DOHH2 (cell line): ENCODE data around the gene STRIT1.

Experiments used
- H3F3A ChIP-seq: fragments of 200-600 bp; sonication (generic), shearing (Covaris generic); 2 replicates; pipeline ENCODE4 v1.6.0; 2016; ENCODE audit warnings: antibody characterized with exemption, mild to moderate bottlenecking; ENCODE audit not compliant: control insufficient read depth, insufficient read depth
- H3K27ac ChIP-seq: fragments of 200-600 bp; sonication (generic); 2 replicates; pipeline ENCODE4 v1.5.1; 2014; ENCODE audit warnings: low read depth, mild to moderate bottlenecking, low read length, moderate library complexity
- H3K27me3 ChIP-seq: fragments of 200-600 bp; sonication (generic); 2 replicates; pipeline ENCODE4 v1.6.1; 2014; ENCODE audit warnings: mild to moderate bottlenecking, low read length, mixed read lengths; ENCODE audit not compliant: control insufficient read depth
- H3K36me3 ChIP-seq: fragments of 200-600 bp; sonication (generic); 2 replicates; pipeline ENCODE4 v1.6.1; 2014; ENCODE audit warnings: mild to moderate bottlenecking, low read length, moderate library complexity, mixed read lengths; ENCODE audit not compliant: control insufficient read depth
- H3K4me1 ChIP-seq: fragments of 200-600 bp; sonication (generic); 2 replicates; pipeline ENCODE4 v1.6.1; 2014; ENCODE audit warnings: mild to moderate bottlenecking, low read length, mixed read lengths; ENCODE audit not compliant: control insufficient read depth
- H3K4me2 ChIP-seq: fragments of 200-600 bp; sonication (generic); 2 replicates; pipeline ENCODE4 v1.6.0; 2014; ENCODE audit warnings: mild to moderate bottlenecking, low read length, moderate library complexity
- H3K4me3 ChIP-seq: fragments of 200-600 bp; sonication (generic); 2 replicates; pipeline ENCODE4 v1.5.1; 2014; ENCODE audit warnings: mild to moderate bottlenecking, low read length, mixed read lengths
- H3K79me2 ChIP-seq: fragments of 200-600 bp; sonication (generic); 2 replicates; pipeline ENCODE4 v1.6.1; 2014; ENCODE audit warnings: mild to moderate bottlenecking, low read length, mixed read lengths; ENCODE audit not compliant: control insufficient read depth
- H3K9me2 ChIP-seq: fragments of 200-600 bp; sonication (generic); replicated peaks from 2 replicates; pipeline ENCODE4 v1.6.1; 2014; ENCODE audit warnings: mild to moderate bottlenecking, low read length, mixed read lengths; ENCODE audit not compliant: control insufficient read depth
- H3K9me3 ChIP-seq: fragments of 200-600 bp; sonication (generic); 2 replicates; pipeline ENCODE4 v1.6.1; 2014; ENCODE audit warnings: antibody characterized with exemption, low read length, mixed read lengths; ENCODE audit not compliant: control insufficient read depth, insufficient read depth
- H4K20me1 ChIP-seq: fragments of 200-600 bp; sonication (generic); 2 replicates; pipeline ENCODE4 v1.6.0; 2014; ENCODE audit warnings: low read depth, mild to moderate bottlenecking, antibody characterized with exemption, low read length, moderate library complexity; ENCODE audit not compliant: control insufficient read depth, insufficient read depth
- CTCF ChIP-seq: fragments of 200-600 bp; sonication (generic); IDR thresholded peaks from one replicate; pipeline ENCODE4 v1.5.1; 2014; ENCODE audit warnings: antibody characterized with exemption, mild to moderate bottlenecking, low read depth, low read length; ENCODE audit not compliant: poor library complexity, severe bottlenecking
- EZH2phosphoT487 ChIP-seq: fragments of 200-600 bp; sonication (generic); IDR thresholded peaks from 2 replicates; pipeline ENCODE4 v1.6.1; 2017; ENCODE audit warnings: borderline replicate concordance, mild to moderate bottlenecking, antibody characterized with exemption, low read length, moderate library complexity, mixed read lengths

The STRIT1 gene

GRCh38 chr3:155318740-155319139, 25.3 kb upstream of the STRIT1 start:
- H3K4me3 ChIP-seq, result no peak overlapping the region
- H3K27me3 ChIP-seq, result no peaks in the 10 kb centered on the region
- no peaks in the 10 kb centered on the region for H3F3A ChIP-seq
- no peak overlapping the region for H3K4me2 ChIP-seq
- no peaks in the 10 kb centered on the region for H4K20me1 ChIP-seq
- no peaks in the 10 kb centered on the region for H3K36me3 ChIP-seq
- TF ChIP-seq CTCF, result no peak
- TF ChIP-seq EZH2phosphoT487, result no peak
- H3K9me3 ChIP-seq, result no peaks in the 10 kb centered on the region
- H3K79me2 ChIP-seq, result no peaks in the 10 kb centered on the region
- H3K9me2 ChIP-seq, result no peaks in the 10 kb centered on the region
- peaks cover 23% of the 10 kb centered on the region for H3K4me1 ChIP-seq
- H3K27ac ChIP-seq, result no peak overlapping the region

GRCh38 chr3:155317211-155317610, 23.7 kb upstream of the STRIT1 start:
- Histone ChIP-seq H4K20me1 (no peaks in the 10 kb centered on the region), H3K9me2 (no peaks in the 10 kb centered on the region), H3K79me2 (no peaks in the 10 kb centered on the region), H3K4me1 (peaks cover 12% of the 10 kb centered on the region), H3K4me3 (no peak overlapping the region), H3K36me3 (no peaks in the 10 kb centered on the region), H3F3A (no peaks in the 10 kb centered on the region), H3K9me3 (no peaks in the 10 kb centered on the region), H3K4me2 (no peak overlapping the region), H3K27me3 (no peaks in the 10 kb centered on the region), H3K27ac (no peak overlapping the region)
- TF ChIP-seq EZH2phosphoT487 (no peak), CTCF (no peak)

- no peaks in the 10 kb centered on the region for H4K20me1 ChIP-seq
- no peak overlapping the region for H3K4me2 ChIP-seq
- no peaks in the 10 kb centered on the region for H3K9me2 ChIP-seq
- no peaks in the 10 kb centered on the region for H3K36me3 ChIP-seq
- H3K4me1 ChIP-seq, result peaks cover 6% of the 10 kb centered on the region
- no peak for TF ChIP-seq EZH2phosphoT487
- no peak for TF ChIP-seq CTCF
- no peaks in the 10 kb centered on the region for H3K9me3 ChIP-seq
- H3K27ac ChIP-seq, result no peak overlapping the region
- no peaks in the 10 kb centered on the region for H3K79me2 ChIP-seq
- no peak overlapping the region for H3K4me3 ChIP-seq
- H3K27me3 ChIP-seq, result no peaks in the 10 kb centered on the region
- H3F3A ChIP-seq, result no peaks in the 10 kb centered on the region
Measured at GRCh38 chr3:155316426-155316825, 22.9 kb upstream of the STRIT1 start.

GRCh38 chr3:155313916-155314315, 20.4 kb upstream of the STRIT1 start:
- no peaks in the 10 kb centered on the region for H3K79me2 ChIP-seq
- no peaks in the 10 kb centered on the region for H3F3A ChIP-seq
- H3K36me3 ChIP-seq, result no peaks in the 10 kb centered on the region
- H4K20me1 ChIP-seq, result no peaks in the 10 kb centered on the region
- no peak overlapping the region for H3K4me2 ChIP-seq
- no peaks in the 10 kb centered on the region for H3K9me2 ChIP-seq
- no peak for TF ChIP-seq CTCF
- no peak for TF ChIP-seq EZH2phosphoT487
- H3K27ac ChIP-seq, result no peak overlapping the region
- H3K4me1 ChIP-seq, result no peaks in the 10 kb centered on the region
- H3K27me3 ChIP-seq, result no peaks in the 10 kb centered on the region
- no peak overlapping the region for H3K4me3 ChIP-seq
- peaks cover 5% of the 10 kb centered on the region; the same call in 1 of the 2 replicates for H3K9me3 ChIP-seq
